Uterus (tissue), 4 donors: Measurements from ENCODE around the gene ZNF28. TPM values are rescaled to one million over a fixed set of nuclear protein-coding genes. Genes with fewer than 3 reads are reported as not detected.
"Not testable (repeated sequence)": the region's sequence is repeated elsewhere in the genome, so short reads cannot be mapped to it uniquely, and the experiment has no call there.

Source experiments
- DNase-seq, 2 donors: peaks; one replicate each; pipeline ENCODE4 v3.0.0-alpha.2; 2019 to 2020
- H3K27ac ChIP-seq, 2 donors: fragments of 200-600 bp; sonication (generic); 1 replicate in 1 of 2; 2 replicates in 1 of 2; pipeline ENCODE4 v1.5.1; 2016 to 2018
- H3K27me3 ChIP-seq, 2 donors: fragments of 200-600 bp; sonication (generic); one replicate each; pipeline ENCODE4 v1.5.1; 2018 to 2019; ENCODE audit warnings: control low read depth in 1 of 2
- H3K36me3 ChIP-seq, 2 donors: fragments of 200-600 bp; sonication (generic); one replicate each; pipeline ENCODE4 v1.5.1; 2019; ENCODE audit warnings: control low read depth in 1 of 2
- H3K4me1 ChIP-seq, 2 donors: fragments of 200-600 bp; sonication (generic); one replicate each; pipeline ENCODE4 v1.5.1; 2018 to 2019; ENCODE audit warnings: control low read depth in 1 of 2
- H3K4me3 ChIP-seq, 2 donors: fragments of 200-600 bp; sonication (generic); 1 replicate in 1 of 2; 2 replicates in 1 of 2; pipeline ENCODE4 v1.5.1; 2018 to 2019; ENCODE audit warnings: mild to moderate bottlenecking in 1 of 2
- H3K9me3 ChIP-seq, 2 donors: fragments of 200-600 bp; sonication (generic); one replicate each; pipeline ENCODE4 v1.5.1; 2019; ENCODE audit warnings: control low read depth in 1 of 2
- POLR2A ChIP-seq, 2 donors: fragments of 450-650 bp; IDR thresholded peaks; one replicate each; pipeline ENCODE4 v1.6.1; 2016; ENCODE audit warnings: antibody characterized with exemption in 2 of 2, mild to moderate bottlenecking in 1 of 2, moderate library complexity in 1 of 2
- intact Hi-C: fragments of 100-400 bp; cut with DNase I; formaldehyde crosslinking; loops from one replicate; pipeline ENCODE4 v1.15.1; 2023; ENCODE audit warnings: low total_unique reads
- total RNA-seq, 4 donors: library from RNA; depleted of rRNA in 3 of 4; stranded (reverse); fragments of >200 nt in 3 of 4; gene quantifications; one replicate each; pipeline versions ENCODE4 v1.1.0 to v1.2.4, GENCODE V29; 2014 to 2023
- TF ChIP-seq, protein P1 (sequence below), 4 experiments: fragments of 200-600 bp in 2 of 4; fragments of 450-650 bp in 2 of 4; sonication (generic) in 2 of 4; IDR thresholded peaks; one replicate each; pipeline ENCODE4 v1.5.1; 2016 to 2019; ENCODE audit warnings: antibody characterized with exemption in 4 of 4, mild to moderate bottlenecking in 2 of 4, moderate library complexity in 1 of 4
- donor health status: DM: yes; HTN: yes; CAD: no.

The ZNF28 gene
- total RNA-seq, 4 donors from 2014 or later, result 3.5 to 30.6 (median 12.0) TPM

DNA sequence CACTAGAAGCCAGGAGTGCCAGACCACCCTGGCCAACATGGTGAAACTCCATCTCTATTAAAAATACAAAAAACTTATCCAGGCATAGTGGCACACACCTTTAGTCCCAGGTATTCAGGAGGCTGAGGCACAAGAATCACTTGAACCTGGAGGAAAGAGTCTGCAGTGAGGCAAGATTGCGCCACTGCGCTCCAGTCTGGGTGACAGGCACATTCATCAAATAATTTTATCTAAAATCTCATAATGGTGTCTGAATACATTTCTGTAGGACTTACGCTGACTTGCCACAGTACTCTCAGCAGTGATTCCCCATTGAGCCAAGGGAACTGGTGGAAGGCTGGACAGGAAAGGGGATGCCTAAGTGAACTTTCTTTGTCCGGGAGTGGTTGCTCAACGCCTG, 4.3 kb upstream of the ZNF28 start:
- Histone ChIP-seq H3K9me3 (no peaks in the 10 kb centered on the region), H3K36me3 (no peaks in the 10 kb centered on the region), H3K27me3 (no peaks in the 10 kb centered on the region), H3K4me3 (no peak overlapping the region), H3K27ac (no peak overlapping the region), H3K4me1 (no peaks in the 10 kb centered on the region)
- TF ChIP-seq, protein P1, sequence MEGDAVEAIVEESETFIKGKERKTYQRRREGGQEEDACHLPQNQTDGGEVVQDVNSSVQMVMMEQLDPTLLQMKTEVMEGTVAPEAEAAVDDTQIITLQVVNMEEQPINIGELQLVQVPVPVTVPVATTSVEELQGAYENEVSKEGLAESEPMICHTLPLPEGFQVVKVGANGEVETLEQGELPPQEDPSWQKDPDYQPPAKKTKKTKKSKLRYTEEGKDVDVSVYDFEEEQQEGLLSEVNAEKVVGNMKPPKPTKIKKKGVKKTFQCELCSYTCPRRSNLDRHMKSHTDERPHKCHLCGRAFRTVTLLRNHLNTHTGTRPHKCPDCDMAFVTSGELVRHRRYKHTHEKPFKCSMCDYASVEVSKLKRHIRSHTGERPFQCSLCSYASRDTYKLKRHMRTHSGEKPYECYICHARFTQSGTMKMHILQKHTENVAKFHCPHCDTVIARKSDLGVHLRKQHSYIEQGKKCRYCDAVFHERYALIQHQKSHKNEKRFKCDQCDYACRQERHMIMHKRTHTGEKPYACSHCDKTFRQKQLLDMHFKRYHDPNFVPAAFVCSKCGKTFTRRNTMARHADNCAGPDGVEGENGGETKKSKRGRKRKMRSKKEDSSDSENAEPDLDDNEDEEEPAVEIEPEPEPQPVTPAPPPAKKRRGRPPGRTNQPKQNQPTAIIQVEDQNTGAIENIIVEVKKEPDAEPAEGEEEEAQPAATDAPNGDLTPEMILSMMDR (IDR thresholded peaks at IDR 0.05), result no peak
- no peak for TF ChIP-seq POLR2A (IDR thresholded peaks at IDR 0.05)
- intact Hi-C loops, result no loop called here
- DNase-seq, result no peak

GRCh38 chr19:52823676-52824075, 2.2 kb upstream of the ZNF28 start:
- H3K36me3 ChIP-seq, result no peaks in the 10 kb centered on the region
- DNase-seq, result no peak
- intact Hi-C loops, result no loop called here

DNA sequence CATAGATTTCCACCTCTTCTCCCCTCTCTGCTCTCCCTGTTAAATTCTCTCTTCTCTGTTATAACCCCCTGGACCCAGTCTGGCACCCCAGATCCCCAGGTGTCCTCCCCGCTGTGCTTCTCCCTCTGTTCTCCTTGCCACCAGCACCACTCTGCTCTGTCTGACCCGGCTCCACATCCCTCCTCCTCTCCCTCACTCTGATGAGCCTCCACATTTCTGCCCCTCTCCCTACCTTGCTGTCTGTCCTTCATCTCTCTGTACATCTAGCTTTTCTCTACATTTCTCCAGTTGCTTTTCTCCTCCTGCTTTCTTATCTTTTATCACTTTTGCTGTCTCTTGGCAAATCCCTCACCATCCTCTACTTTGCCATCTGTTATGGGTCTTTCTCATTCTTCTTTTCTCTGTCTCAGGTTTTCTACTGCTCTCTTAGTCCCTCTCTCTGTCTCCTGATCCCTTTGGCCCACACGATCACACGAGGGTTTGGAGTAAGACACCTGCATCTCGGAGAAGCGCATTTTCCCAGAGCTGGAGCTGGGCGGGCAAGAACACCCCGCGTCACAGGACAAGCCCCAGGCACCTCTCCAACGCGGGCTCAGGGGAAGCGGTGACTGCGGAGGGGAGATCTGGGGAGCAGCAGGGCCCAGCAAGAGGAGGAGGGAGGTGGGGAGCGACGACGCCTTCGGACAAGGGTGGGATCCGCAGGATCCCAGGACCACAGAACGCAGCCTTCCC, 795 bp downstream of the ZNF28 start:
- H3K9me3 ChIP-seq, H3K4me1 ChIP-seq, H3K36me3 ChIP-seq, H3K27me3 ChIP-seq, intact Hi-C loops: not testable (repeated sequence)
- DNase-seq, result peak; percentile 28 to 54
- H3K4me3 ChIP-seq, result peak overlapping the region; percentile 47 to 53
- H3K27ac ChIP-seq, result peak overlapping the region; percentile 42 to 73

More at GRCh38 chr19:52823676-52824075, 2.2 kb upstream of the ZNF28 start:
- Histone ChIP-seq H3K27ac (no peak overlapping the region), H3K4me1 (no peaks in the 10 kb centered on the region), H3K27me3 (no peaks in the 10 kb centered on the region), H3K4me3 (no peak overlapping the region), H3K9me3 (no peaks in the 10 kb centered on the region)
- TF ChIP-seq, protein P1 (IDR thresholded peaks at IDR 0.05), result no peak
- no peak for TF ChIP-seq POLR2A (IDR thresholded peaks at IDR 0.05)

- no peaks in the 10 kb centered on the region for H3K4me1 ChIP-seq
- DNase-seq, result no peak
- no peak overlapping the region for H3K4me3 ChIP-seq
- intact Hi-C loops, result no loop called here
- no peaks in the 10 kb centered on the region for H3K27me3 ChIP-seq
- H3K27ac ChIP-seq, result no peak overlapping the region
- no peaks in the 10 kb centered on the region for H3K36me3 ChIP-seq
- TF ChIP-seq POLR2A (IDR thresholded peaks at IDR 0.05), result no peak
- TF ChIP-seq, protein P1 (IDR thresholded peaks at IDR 0.05), result no peak
- H3K9me3 ChIP-seq, result no peaks in the 10 kb centered on the region
Observed at GRCh38 chr19:52809801-52810200, 11.6 kb downstream of the ZNF28 start.

DNA sequence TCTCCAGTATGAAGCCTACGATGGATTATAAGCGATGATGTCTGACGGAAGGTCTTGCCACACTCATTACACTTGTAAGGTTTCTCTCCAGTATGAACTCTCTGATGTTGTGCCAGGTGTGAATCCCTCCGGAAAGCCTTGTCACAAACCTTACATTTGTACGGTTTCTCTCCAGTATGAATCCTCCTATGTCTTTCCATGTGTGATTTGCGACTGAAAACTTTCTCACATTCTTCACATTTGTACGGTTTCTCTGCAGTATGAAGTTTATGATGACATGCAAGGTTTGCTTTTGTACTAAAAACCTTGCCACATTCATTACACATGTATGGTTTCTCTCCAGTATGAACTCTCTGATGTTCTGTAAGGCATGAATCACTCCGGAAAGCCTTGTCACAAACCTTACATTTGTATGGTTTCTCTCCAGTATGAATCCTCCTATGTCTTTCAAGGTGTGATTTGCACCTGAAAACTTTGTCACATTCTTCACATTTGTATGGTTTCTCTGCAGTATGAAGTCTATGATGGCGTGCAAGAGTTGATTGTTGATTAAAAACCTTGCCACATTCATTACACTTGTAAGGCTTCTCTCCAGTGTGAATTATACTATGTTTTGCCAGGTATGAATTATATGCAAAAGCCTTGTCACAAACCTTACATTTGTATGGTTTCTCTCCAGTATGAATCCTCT, 21.3 kb downstream of the ZNF28 start:
- H3K27me3 ChIP-seq, DNase-seq, H3K4me3 ChIP-seq, intact Hi-C loops, H3K27ac ChIP-seq, H3K36me3 ChIP-seq, H3K4me1 ChIP-seq: not testable (repeated sequence)
- H3K9me3 ChIP-seq, result peaks cover 0 to 19% of the 10 kb centered on the region in 2 donors

- Histone ChIP-seq H3K27me3 (no peaks in the 10 kb centered on the region), H3K9me3 (no peaks in the 10 kb centered on the region), H3K36me3 (no peaks in the 10 kb centered on the region), H3K27ac (no peak overlapping the region), H3K4me1 (no peaks in the 10 kb centered on the region), H3K4me3 (no peak overlapping the region)
- no peak for DNase-seq
- TF ChIP-seq, protein P1 (IDR thresholded peaks at IDR 0.05), result no peak
- no peak for TF ChIP-seq POLR2A (IDR thresholded peaks at IDR 0.05)
- intact Hi-C loops, result no loop called here
Observed at GRCh38 chr19:52789440-52789839, 32.0 kb downstream of the ZNF28 start.
